Activated T-helper 1 cell treated with Interleukin-2 at 50 U/mL for 16 hours (primary cell): Measurements from ENCODE around the gene SERPINA4.
"Not testable (repeated sequence)": the region's sequence is repeated elsewhere in the genome, so short reads cannot be mapped to it uniquely, and the experiment has no call there.

Experiments
- DNase-seq: peaks from one replicate; pipeline ENCODE4 v3.0.0-alpha.2; 2020; ENCODE audit warnings: low read depth

SERPINA4 gene

DNA sequence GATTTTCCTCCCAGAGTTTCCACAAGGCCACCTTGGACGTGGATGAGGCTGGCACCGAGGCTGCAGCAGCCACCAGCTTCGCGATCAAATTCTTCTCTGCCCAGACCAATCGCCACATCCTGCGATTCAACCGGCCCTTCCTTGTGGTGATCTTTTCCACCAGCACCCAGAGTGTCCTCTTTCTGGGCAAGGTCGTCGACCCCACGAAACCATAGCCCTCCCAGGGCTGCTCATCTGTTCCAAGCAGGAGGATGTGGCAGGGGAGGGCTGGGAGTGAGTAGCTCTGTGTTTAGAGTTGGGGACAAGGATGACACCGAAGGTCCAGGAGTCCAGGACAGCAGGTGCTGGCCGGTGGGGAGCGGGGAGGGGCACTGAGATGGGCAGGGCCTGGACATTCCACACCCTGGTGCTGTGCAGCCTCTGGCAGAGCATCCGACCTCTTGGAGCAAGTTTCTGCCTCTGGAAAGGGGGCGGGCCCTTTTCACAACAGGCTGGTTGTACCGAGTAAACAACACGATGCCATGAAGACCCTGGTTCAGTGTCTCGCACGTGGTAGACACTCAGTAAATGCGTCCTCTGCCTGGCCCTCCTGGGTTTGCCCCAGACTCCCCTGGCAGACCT, 8.2 kb downstream of the SERPINA4 start:
- no peak for DNase-seq

DNA sequence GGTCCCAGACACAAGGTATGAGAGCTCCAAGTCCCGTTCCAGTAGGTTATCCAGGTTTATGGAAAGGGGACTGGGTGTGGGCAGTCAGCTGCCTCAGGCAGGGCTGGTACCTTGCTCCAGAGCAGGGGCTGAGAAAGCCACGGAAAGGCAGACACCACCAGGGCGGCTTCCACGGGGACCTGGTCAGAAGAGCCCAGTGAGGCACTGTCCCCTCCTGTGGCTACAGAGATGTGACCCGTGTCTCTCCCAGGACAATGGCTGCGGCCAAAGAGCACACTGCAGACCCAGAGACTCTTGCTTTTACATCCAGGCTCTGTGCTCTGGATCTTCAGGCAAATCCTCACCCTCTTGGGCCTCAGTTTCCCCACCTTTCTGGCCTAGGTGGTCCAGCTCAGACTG, 8.8 kb downstream of the SERPINA4 start:
- no peak for DNase-seq

DNA sequence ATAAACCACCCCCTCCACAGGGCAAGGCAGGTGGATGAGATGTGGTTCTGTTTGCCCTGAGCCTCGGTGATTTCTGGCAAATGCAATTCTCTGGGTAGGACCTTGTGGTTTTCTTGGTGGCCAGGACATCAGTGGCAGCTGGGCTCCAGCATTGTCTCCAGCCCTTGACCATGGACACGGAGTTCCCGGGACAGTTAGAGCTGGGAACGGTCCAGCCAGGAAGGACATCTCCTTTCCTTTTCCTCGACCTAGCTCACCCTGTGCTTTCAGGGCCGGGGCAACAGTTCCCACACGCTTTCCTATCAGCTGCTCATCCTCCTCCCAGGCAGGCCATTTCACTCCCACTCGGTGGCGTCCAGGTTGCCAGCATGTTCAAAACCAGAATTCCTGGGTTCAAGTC, 9.2 kb downstream of the SERPINA4 start:
- no peak for DNase-seq

DNA sequence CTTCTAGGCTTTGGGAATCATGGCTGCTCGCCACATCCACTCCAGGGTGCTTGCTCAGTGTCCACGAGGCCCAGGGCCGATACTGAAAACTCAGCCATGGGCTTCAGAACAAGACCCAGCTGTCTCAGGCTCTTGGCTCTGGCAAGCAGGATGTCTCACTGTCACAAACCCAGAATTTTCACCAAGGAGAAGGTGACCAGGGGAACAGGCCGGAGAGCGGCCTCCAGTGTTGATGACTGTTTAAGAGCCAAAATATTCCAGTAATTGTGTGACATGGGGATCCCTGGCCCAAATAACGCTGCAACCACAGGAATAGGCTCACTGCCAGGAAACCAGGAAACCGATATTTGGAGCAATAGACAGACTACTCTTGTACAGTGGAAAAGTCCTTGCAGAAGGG, 10.2 kb downstream of the SERPINA4 start:
- no peak for DNase-seq

GRCh38 chr14:94571950-94572349, 10.7 kb downstream of the SERPINA4 start:
- no peak for DNase-seq

GRCh38 chr14:94572637-94573303, 11.5 kb downstream of the SERPINA4 start:
- no peak for DNase-seq

DNA sequence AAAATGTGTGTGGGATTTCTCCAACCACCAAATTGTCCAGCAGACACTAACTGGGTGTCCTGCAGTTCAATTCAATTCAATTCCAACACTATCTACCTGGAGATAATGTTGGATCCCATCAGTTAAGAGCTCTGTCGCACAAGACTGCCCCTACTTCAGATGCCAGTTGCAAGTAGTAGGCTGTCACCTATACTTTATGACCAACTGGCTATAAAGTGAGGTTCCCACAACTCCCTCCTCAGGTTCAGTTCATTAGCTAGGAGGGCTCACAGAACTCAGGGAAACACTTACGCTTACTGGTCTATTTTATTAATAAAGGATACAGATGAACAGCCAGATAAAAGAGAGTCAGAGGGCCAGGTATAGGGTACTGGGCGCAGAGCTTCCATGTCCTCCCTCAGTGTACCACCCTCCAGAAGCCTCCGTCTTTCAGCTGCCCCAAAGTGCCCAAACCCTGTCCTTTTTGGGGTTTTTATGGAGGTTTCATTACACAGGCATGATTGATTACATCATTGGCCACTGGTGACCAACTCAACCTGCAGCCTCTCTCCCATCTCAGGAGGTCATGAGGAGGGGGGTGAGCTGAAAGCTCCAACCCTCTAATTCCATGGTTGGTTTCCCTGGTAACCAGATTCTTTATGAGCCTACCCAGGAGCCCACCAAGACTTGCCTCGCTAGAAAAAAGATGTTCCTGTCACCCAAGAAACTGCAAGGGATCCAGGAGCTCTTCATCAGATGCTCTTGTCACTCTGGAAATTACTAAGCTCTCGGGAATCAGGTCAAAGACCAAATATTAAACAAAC, 12.4 kb downstream of the SERPINA4 start:
- no peak for DNase-seq

- DNase-seq, result no peak
Observed at GRCh38 chr14:94574336-94574735, 13.1 kb downstream of the SERPINA4 start.

GRCh38 chr14:94575730-94576585, 14.7 kb downstream of the SERPINA4 start:
- DNase-seq, result no peak

GRCh38 chr14:94577472-94577871, 16.2 kb downstream of the SERPINA4 start:
- not testable (repeated sequence) for DNase-seq

- DNase-seq, result no peak
Observed at GRCh38 chr14:94578712-94579111, 17.5 kb downstream of the SERPINA4 start.

- no peak for DNase-seq
Observed at GRCh38 chr14:94581127-94581999, 20.1 kb downstream of the SERPINA4 start, which contains the start of gene SERPINA5. SERPINA5 (plus strand) TSS chr14:94581426; CDS start chr14:94587363, 5,937 bp downstream.

DNA sequence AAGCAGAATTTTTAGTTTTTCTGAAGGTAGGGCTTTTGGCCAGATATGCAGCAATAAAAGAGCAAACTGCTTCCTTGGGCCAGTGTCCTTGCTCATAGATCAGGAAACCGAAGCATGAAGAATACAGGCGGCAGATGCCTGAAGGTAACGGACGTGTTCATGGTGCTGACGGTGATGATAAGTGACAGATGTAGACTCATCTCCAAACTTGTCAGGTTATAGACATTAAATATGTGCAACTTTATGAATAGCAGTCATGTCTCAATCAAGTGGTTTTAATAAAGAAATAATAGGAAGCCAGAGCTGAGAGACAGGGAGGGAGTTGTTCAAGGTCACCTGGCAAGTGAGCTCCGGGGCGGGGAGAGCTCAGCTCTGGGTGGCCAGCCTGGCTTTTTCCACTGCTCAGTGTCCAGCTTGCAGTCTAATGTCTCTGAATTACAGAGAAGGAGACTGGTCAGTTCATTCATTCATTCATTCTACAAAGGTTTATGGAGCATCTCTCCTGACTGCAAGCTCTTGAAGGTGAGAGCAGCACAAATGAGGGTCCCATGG, 21.0 kb downstream of the SERPINA4 start:
- DNase-seq, result no peak

- no peak for DNase-seq
Observed at GRCh38 chr14:94582851-94583250, 21.6 kb downstream of the SERPINA4 start.

GRCh38 chr14:94583557-94583956, 22.3 kb downstream of the SERPINA4 start:
- no peak for DNase-seq

GRCh38 chr14:94584591-94585280, 23.5 kb downstream of the SERPINA4 start:
- no peak for DNase-seq

DNA sequence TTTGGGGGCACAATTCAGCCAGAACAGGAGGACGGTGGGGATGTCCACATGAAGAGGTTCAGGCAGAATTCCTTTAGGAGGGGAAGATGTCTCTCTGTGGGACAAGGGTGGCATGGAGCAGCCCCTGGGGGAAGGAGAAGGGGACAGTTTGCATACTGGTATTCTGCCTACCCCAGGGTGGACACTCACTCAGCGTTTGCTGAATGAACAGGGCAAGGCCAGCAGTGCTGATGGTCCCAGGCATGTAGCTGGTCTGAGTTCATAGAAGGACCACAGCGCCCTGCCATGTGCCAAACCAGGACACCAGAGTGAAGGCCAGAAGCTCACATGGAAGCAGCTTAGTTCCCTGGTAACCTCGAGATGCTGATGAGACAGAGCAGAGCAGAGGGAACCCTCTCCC, 25.4 kb downstream of the SERPINA4 start:
- no peak for DNase-seq

DNA sequence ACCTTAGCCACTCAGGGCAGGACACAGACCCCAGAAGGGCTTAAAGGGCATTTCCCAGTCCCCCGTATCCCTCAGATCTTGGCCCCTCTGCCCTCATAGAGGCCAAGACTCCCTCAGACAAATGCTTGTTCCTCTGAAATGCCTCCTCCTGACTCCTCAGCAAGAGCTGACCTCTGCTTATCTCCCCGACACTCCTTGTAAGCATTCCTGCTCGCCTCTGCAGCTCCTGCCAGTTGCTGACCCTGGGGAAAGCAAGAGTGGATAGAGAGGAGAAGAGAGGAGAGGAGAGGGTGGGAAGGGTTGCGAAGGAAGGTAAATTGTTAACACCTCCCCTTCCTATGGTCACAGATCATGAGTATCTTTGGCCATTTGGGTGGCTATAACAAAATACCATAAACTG, 27.1 kb downstream of the SERPINA4 start:
- no peak for DNase-seq

DNA sequence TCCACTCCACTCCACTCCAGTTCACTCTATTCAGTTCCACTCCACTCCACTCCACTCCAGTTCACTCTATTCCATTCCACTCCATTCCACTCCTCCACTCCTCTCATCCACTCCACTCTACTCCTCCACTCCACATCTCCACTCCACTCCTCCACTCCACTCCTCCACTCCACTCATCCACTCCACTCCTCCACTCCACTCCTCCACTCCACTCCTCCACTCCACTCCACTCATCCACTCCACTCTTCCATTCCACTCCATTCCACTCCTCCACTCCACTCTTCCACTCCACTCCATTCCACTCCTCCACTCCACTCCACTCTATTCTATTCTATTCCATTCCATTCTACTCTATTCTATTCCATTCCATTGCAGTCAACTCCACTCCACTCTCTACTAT, 29.8 kb downstream of the SERPINA4 start:
- DNase-seq, result no peak

DNA sequence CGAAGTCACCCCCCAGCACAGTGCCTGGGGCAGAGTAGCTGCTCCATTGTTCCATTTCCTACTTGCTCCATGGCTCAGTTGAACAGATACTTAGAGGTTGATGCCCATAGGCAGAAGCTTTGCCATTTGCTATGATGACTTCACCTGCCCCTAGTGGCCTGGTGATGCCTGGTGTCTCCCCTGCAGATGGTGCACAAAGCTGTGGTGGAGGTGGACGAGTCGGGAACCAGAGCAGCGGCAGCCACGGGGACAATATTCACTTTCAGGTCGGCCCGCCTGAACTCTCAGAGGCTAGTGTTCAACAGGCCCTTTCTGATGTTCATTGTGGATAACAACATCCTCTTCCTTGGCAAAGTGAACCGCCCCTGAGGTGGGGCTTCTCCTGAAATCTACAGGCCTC, 30.6 kb downstream of the SERPINA4 start:
- DNase-seq, result no peak
